GM23338 (cell line): ENCODE results near the gene KRTAP12-3. TPM values are rescaled to one million over a fixed set of nuclear protein-coding genes. Genes with fewer than 3 reads are reported as not detected.

Experiments
- ATAC-seq: fragments of 200-7000 bp; cut with Tn5 transposase; 3 replicates; pipeline ENCODE4 v1.9.1; 2020
- DNase-seq: peaks from one replicate; pipeline ENCODE4 v3.0.0-alpha.2; 2015; ENCODE audit warnings: low spot score
- H2AFZ ChIP-seq: fragments of 200-600 bp; sonication (generic); 2 replicates; pipeline ENCODE4 v1.8.0; 2016; ENCODE audit warnings: antibody characterized with exemption, mild to moderate bottlenecking, moderate library complexity
- H3F3A ChIP-seq: fragments of 200-600 bp; sonication (generic); replicated peaks from 2 replicates; pipeline ENCODE4 v1.8.0; 2017; ENCODE audit warnings: antibody characterized with exemption, mixed run types, low read depth
- H3K27ac ChIP-seq: fragments of 200-600 bp; sonication (generic); 2 replicates; pipeline ENCODE4 v1.6.1; 2016; ENCODE audit warnings: low read depth
- H3K27me3 ChIP-seq: fragments of 200-600 bp; sonication (generic); 2 replicates; pipeline ENCODE4 v1.8.0; 2016; ENCODE audit warnings: mild to moderate bottlenecking, mixed run types, moderate library complexity; ENCODE audit not compliant: insufficient read depth
- H3K36me3 ChIP-seq: fragments of 200-600 bp; sonication (generic); 2 replicates; pipeline ENCODE4 v1.8.0; 2016; ENCODE audit warnings: mild to moderate bottlenecking; ENCODE audit not compliant: insufficient read depth
- H3K4me1 ChIP-seq: fragments of 200-600 bp; sonication (generic); 2 replicates; pipeline ENCODE4 v1.8.0; 2016; ENCODE audit warnings: mild to moderate bottlenecking, moderate library complexity; ENCODE audit not compliant: insufficient read depth
- H3K4me2 ChIP-seq: fragments of 200-600 bp; sonication (generic); 2 replicates; pipeline ENCODE4 v1.7.1; 2017; ENCODE audit warnings: mixed run types
- H3K4me3 ChIP-seq: fragments of 200-600 bp; sonication (generic); 2 replicates; pipeline ENCODE4 v1.6.1; 2016; ENCODE audit warnings: mixed run types
- H3K79me2 ChIP-seq: fragments of 200-600 bp; sonication (generic); replicated peaks from 2 replicates; pipeline ENCODE4 v1.8.0; 2017; ENCODE audit warnings: mild to moderate bottlenecking; ENCODE audit not compliant: insufficient read depth
- H3K9me2 ChIP-seq: fragments of 200-600 bp; sonication (generic); 2 replicates; pipeline ENCODE4 v1.8.0; 2017; ENCODE audit not compliant: insufficient read depth
- H4K20me1 ChIP-seq: fragments of 200-600 bp; sonication (generic); replicated peaks from 2 replicates; pipeline ENCODE4 v1.8.0; 2017; ENCODE audit warnings: mild to moderate bottlenecking; ENCODE audit not compliant: insufficient read depth
- H3K27ac Mint-ChIP-seq: 2 replicates; pipeline ENCODE4 v1.8.0; 2020; ENCODE audit warnings: inconsistent platforms, mild to moderate bottlenecking, moderate library complexity, mixed read lengths
- H3K27me3 Mint-ChIP-seq: 3 replicates; pipeline ENCODE4 v1.8.0; 2022; ENCODE audit warnings: low read depth, mild to moderate bottlenecking, moderate library complexity, mixed read lengths, inconsistent platforms; ENCODE audit not compliant: insufficient read depth, poor library complexity
- H3K36me3 Mint-ChIP-seq: 3 replicates; pipeline ENCODE4 v1.8.0; 2021; ENCODE audit warnings: low read depth, mild to moderate bottlenecking, inconsistent platforms, moderate library complexity, mixed read lengths
- H3K4me1 Mint-ChIP-seq: 3 replicates; pipeline ENCODE4 v1.8.0; 2020; ENCODE audit warnings: mild to moderate bottlenecking, inconsistent platforms, mixed read lengths
- H3K4me3 Mint-ChIP-seq: 3 replicates; pipeline ENCODE4 v1.8.0; 2021; ENCODE audit warnings: moderate library complexity, mild to moderate bottlenecking, inconsistent platforms, mixed read lengths
- H3K9me3 Mint-ChIP-seq: 3 replicates; pipeline ENCODE4 v1.8.0; 2020; ENCODE audit warnings: moderate library complexity, mild to moderate bottlenecking, inconsistent platforms, mixed read lengths
- CREB1 ChIP-seq: fragments of 250-450 bp; sonication (Bioruptor Pico); IDR thresholded peaks from 2 replicates; pipeline ENCODE4 v1.5.0; 2020; ENCODE audit warnings: low read depth, mild to moderate bottlenecking, moderate library complexity
- CTCF ChIP-seq, 2 experiments: fragments of 200-600 bp in 1 of 2; sonication (generic) in 1 of 2; conservative IDR thresholded peaks; 2 replicates each; pipeline versions ENCODE4 v1.5.1 to v1.6.1; 2016 to 2017; ENCODE audit warnings: antibody characterized with exemption in 2 of 2, low read depth in 2 of 2, mild to moderate bottlenecking in 2 of 2, moderate library complexity in 1 of 2
- ETS1 ChIP-seq: IDR thresholded peaks from 2 replicates; pipeline ENCODE4 v1.6.1; 2016; ENCODE audit warnings: antibody characterized with exemption
- EZH2 ChIP-seq: fragments of 200-600 bp; sonication (generic); IDR thresholded peaks from one replicate; pipeline ENCODE4 v1.8.0; 2017; ENCODE audit warnings: antibody characterized with exemption, mild to moderate bottlenecking, low read depth; ENCODE audit not compliant: unreplicated experiment
- EZH2phosphoT487 ChIP-seq: fragments of 200-600 bp; sonication (generic); IDR thresholded peaks from one replicate; pipeline ENCODE4 v1.8.1; 2018; ENCODE audit warnings: antibody characterized with exemption; ENCODE audit not compliant: unreplicated experiment
- JUNB ChIP-seq: IDR thresholded peaks from one replicate; pipeline ENCODE4 v1.6.1; 2016; ENCODE audit warnings: antibody characterized with exemption; ENCODE audit not compliant: unreplicated experiment
- NANOG ChIP-seq: IDR thresholded peaks from 2 replicates; pipeline ENCODE4 v1.6.1; 2016; ENCODE audit warnings: antibody characterized with exemption, borderline replicate concordance
- POLR2AphosphoS5 ChIP-seq: IDR thresholded peaks from 2 replicates; pipeline ENCODE4 v1.6.1; 2016; ENCODE audit warnings: antibody characterized with exemption, low read depth
- REST ChIP-seq: IDR thresholded peaks from one replicate; pipeline ENCODE4 v1.6.1; 2018; ENCODE audit warnings: antibody characterized with exemption; ENCODE audit not compliant: unreplicated experiment
- STAT1 ChIP-seq: IDR thresholded peaks from one replicate; pipeline ENCODE4 v1.6.1; 2016; ENCODE audit warnings: antibody characterized with exemption; ENCODE audit not compliant: unreplicated experiment
- ZNF114 ChIP-seq: fragments of 250-450 bp; sonication (Bioruptor Pico); IDR thresholded peaks from 2 replicates; pipeline ENCODE4 v1.5.0; 2020; ENCODE audit warnings: mild to moderate bottlenecking, moderate library complexity
- ZNF331 ChIP-seq: fragments of 250-450 bp; sonication (Bioruptor Pico); IDR thresholded peaks from 2 replicates; pipeline ENCODE4 v1.5.0; 2020; ENCODE audit warnings: low read depth, mild to moderate bottlenecking, moderate library complexity
- ZNF462 ChIP-seq: fragments of 250-450 bp; sonication (Bioruptor Pico); IDR thresholded peaks from 2 replicates; pipeline ENCODE4 v1.5.0; 2020; ENCODE audit warnings: mild to moderate bottlenecking, moderate library complexity
- polyA plus RNA-seq: library from polyadenylated mRNA; unstranded; fragments of >200 nt; fragmentation: Nextera tagmentation; extraction: Ambion mirVana; gene quantifications from 2 replicates; pipeline ENCODE4 v1.2.1, GENCODE V29; 2016
- total RNA-seq: library from RNA; depleted of rRNA; stranded (reverse); fragments of >200 nt; shearing (Covaris generic); gene quantifications from 2 replicates; pipeline ENCODE4 v1.2.3, GENCODE V29; 2014

The KRTAP12-3 gene
- total and polyA plus RNA-seq, 2 experiments from 2014 or later, result not detected

- DNase-seq (no peak), ATAC-seq (no peak)
- Histone ChIP-seq H3K27ac (no peak within 1 kb of the TSS), H3K79me2 (no peaks in the 10 kb centered on the region), H3K4me1 (no peaks in the 10 kb centered on the region), H4K20me1 (no peaks in the 10 kb centered on the region), H3K9me2 (no peaks in the 10 kb centered on the region), H3K27me3 (no peaks in the 10 kb centered on the region), H3F3A (no peaks in the 10 kb centered on the region), H3K4me2 (no peak within 1 kb of the TSS), H2AFZ (no peak within 1 kb of the TSS), H3K4me3 (no peak within 1 kb of the TSS), H3K36me3 (no peaks in the 10 kb centered on the region; the same call in 1 of the 2 replicates)
- Mint-ChIP-seq H3K36me3 (peaks cover 22% of the 10 kb centered on the region), H3K4me3 (no peak within 1 kb of the TSS), H3K9me3 (peaks cover 42% of the 10 kb centered on the region), H3K4me1 (no peaks in the 10 kb centered on the region), H3K27ac (no peak within 1 kb of the TSS), H3K27me3 (peaks cover 7% of the 10 kb centered on the region)
- TF ChIP-seq EZH2phosphoT487 (no peak), ETS1 (no peak), ZNF462 (CRISPR knock-in tag) (no peak), POLR2AphosphoS5 (no peak), CTCF (conservative IDR thresholded peaks at IDR 0.05; ENCODE audit: low read depth in 2 of 2) (no peak), REST (no peak), NANOG (no peak), ZNF331 (no peak), STAT1 (no peak), ZNF114 (no peak), EZH2 (no peak), JUNB (no peak), CREB1 (no peak)
Measured at GRCh38 chr21:44626673-44627143, 31.0 kb upstream of the KRTAP12-3 start, which contains the start of gene KRTAP10-9. Gene KRTAP10-9 (plus strand): TSS chr21:44627093. CDS start chr21:44627172, 79 bp downstream.
